Measurements from ENCODE around the gene LENG9.

DNA sequence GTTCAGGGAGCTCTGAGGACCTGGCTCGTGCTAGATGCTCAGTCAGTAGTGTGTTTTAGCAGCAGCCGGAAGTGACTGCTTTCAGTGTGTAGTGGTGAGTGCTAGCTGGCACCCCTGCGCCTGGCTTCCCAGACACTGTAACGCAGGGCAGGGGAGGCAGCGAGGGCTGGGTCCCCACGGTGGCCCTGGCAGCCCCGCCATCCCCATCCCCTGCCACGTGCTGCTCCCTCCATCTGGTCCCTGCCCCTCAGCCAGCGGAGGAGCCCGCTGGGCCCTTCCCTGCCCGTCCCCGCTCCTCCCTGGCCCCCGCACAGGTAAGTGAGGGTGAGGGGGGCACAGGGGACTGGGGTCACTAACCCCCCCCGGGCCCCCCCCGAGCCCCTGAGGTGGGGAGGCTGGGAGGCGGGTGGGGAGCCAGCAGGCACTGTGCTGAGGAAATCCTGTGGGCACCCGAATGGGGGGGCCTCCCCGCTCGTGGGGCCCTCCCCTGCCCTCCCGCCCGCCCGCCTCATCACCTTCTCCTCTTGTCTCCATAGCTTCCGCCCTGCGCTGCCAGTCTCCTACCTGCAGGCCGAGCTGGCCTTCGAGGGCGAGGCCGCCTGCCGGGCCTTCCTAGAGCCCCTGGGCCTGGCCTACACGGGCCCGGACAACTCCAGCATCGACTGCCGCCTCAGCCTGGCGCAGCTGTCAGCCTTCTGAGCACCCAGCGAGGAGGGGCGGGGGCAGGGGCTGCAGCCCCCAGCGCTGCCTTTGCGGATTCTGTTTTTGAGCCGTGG, 3.2 kb downstream of the LENG9 start:
- TF ChIP-seq, protein P1, sequence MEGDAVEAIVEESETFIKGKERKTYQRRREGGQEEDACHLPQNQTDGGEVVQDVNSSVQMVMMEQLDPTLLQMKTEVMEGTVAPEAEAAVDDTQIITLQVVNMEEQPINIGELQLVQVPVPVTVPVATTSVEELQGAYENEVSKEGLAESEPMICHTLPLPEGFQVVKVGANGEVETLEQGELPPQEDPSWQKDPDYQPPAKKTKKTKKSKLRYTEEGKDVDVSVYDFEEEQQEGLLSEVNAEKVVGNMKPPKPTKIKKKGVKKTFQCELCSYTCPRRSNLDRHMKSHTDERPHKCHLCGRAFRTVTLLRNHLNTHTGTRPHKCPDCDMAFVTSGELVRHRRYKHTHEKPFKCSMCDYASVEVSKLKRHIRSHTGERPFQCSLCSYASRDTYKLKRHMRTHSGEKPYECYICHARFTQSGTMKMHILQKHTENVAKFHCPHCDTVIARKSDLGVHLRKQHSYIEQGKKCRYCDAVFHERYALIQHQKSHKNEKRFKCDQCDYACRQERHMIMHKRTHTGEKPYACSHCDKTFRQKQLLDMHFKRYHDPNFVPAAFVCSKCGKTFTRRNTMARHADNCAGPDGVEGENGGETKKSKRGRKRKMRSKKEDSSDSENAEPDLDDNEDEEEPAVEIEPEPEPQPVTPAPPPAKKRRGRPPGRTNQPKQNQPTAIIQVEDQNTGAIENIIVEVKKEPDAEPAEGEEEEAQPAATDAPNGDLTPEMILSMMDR (conservative IDR thresholded peaks at IDR 0.05 in 1 of 2, IDR thresholded peaks at IDR 0.05 in 1 of 2; ENCODE audit: extremely low read depth in 1 of 2, insufficient read depth in 1 of 2, low read depth in 1 of 2, low read length in 2 of 2): no peak
- no peak for TF ChIP-seq EZH2 (IDR thresholded peaks at IDR 0.05; ENCODE audit: borderline replicate concordance, low read length)

Measured in mammary epithelial cell (primary cell).